DLD1 (cell line): ENCODE measurements around the gene SLIT3.

ENCODE experiments used
- in situ Hi-C: cut with HindIII; loops from 2 replicates; pipeline ENCODE4 v1.10.0; 2017; ENCODE audit warnings: low sequenced_read_pairs

The SLIT3 gene

GRCh38 chr5:168978015-168978414 lies 322.9 kb downstream of the SLIT3 start:
- in situ Hi-C loops, result no loop called here

- in situ Hi-C loops, result no loop called here
Observed at GRCh38 chr5:168976311-168976970, 324.5 kb downstream of the SLIT3 start.

GRCh38 chr5:168975331-168975730 lies 325.6 kb downstream of the SLIT3 start:
- in situ Hi-C loops, result no loop called here

GRCh38 chr5:168974082-168974481 lies 326.9 kb downstream of the SLIT3 start:
- in situ Hi-C loops, result no loop called here

GRCh38 chr5:168972731-168973130 lies 328.2 kb downstream of the SLIT3 start:
- in situ Hi-C loops, result no loop called here

GRCh38 chr5:168971100-168971499 lies 329.8 kb downstream of the SLIT3 start:
- in situ Hi-C loops, result no loop called here

GRCh38 chr5:168969326-168969886 lies 331.5 kb downstream of the SLIT3 start:
- in situ Hi-C loops, result no loop called here

GRCh38 chr5:168967882-168968620 lies 332.9 kb downstream of the SLIT3 start:
- in situ Hi-C loops, result no loop called here

- in situ Hi-C loops, result no loop called here
Observed at GRCh38 chr5:168965638-168966037, 335.3 kb downstream of the SLIT3 start.

GRCh38 chr5:168964182-168964581 lies 336.8 kb downstream of the SLIT3 start:
- in situ Hi-C loops, result no loop called here

- in situ Hi-C loops, result no loop called here
Observed at GRCh38 chr5:168962306-168962705, 338.6 kb downstream of the SLIT3 start.

GRCh38 chr5:168961681-168962080 lies 339.3 kb downstream of the SLIT3 start:
- in situ Hi-C loops, result no loop called here

GRCh38 chr5:168960497-168960896 lies 340.4 kb downstream of the SLIT3 start:
- in situ Hi-C loops, result no loop called here

- in situ Hi-C loops, result no loop called here
Observed at GRCh38 chr5:168953351-168953750, 347.6 kb downstream of the SLIT3 start.

- in situ Hi-C loops, result no loop called here
Observed at GRCh38 chr5:168952196-168952595, 348.7 kb downstream of the SLIT3 start.

GRCh38 chr5:168951769-168952168 lies 349.2 kb downstream of the SLIT3 start:
- in situ Hi-C loops, result no loop called here

- in situ Hi-C loops, result no loop called here
Observed at GRCh38 chr5:168951356-168951755, 349.6 kb downstream of the SLIT3 start.

- in situ Hi-C loops, result no loop called here
Observed at GRCh38 chr5:168950241-168950951, 350.5 kb downstream of the SLIT3 start.

- in situ Hi-C loops, result no loop called here
Observed at GRCh38 chr5:168948746-168949145, 352.2 kb downstream of the SLIT3 start.

GRCh38 chr5:168947212-168947868 lies 353.6 kb downstream of the SLIT3 start:
- in situ Hi-C loops, result no loop called here

- in situ Hi-C loops, result no loop called here
Observed at GRCh38 chr5:168946363-168946762, 354.6 kb downstream of the SLIT3 start.
